Adrenal gland (tissue), 12 donors: ENCODE data around the gene SZT2. TPM values are rescaled to one million over a fixed set of nuclear protein-coding genes. Genes with fewer than 3 reads are reported as not detected.

Source experiments
- DNase-seq, 7 donors: peaks; one replicate each; pipeline ENCODE4 v3.0.0-alpha.2; 2019 to 2020
- H3K27ac ChIP-seq, 5 donors: fragments of 200-600 bp; sonication (generic) in 4 of 5; 1 replicate in 3 of 5; 2 replicates in 2 of 5; pipeline versions ENCODE4 v1.5.1 to v1.8.0; 2016 to 2020; ENCODE audit warnings: mild to moderate bottlenecking in 1 of 5
- H3K27me3 ChIP-seq: fragments of 200-600 bp; 2 replicates; pipeline ENCODE4 v1.8.0; 2021
- H3K36me3 ChIP-seq, 2 donors: fragments of 200-600 bp; replicated peaks in 1 of 2; 1 replicate in 1 of 2; 2 replicates in 1 of 2; pipeline versions ENCODE4 v1.5.1 to v1.8.0; 2018 to 2022
- H3K4me1 ChIP-seq, 2 donors: fragments of 200-600 bp; replicated peaks in 1 of 2; 1 replicate in 1 of 2; 2 replicates in 1 of 2; pipeline versions ENCODE4 v1.5.1 to v1.8.0; 2018 to 2021
- H3K4me3 ChIP-seq, 4 donors: fragments of 200-600 bp; sonication (generic) in 3 of 4; one replicate each; pipeline ENCODE4 v1.5.1; 2016 to 2018
- H3K9me3 ChIP-seq, 3 donors: fragments of 200-600 bp; sonication (generic) in 1 of 3; replicated peaks in 1 of 3; 1 replicate in 2 of 3; 2 replicates in 1 of 3; pipeline versions ENCODE4 v1.5.1 to v1.8.0; 2016 to 2021
- CTCF ChIP-seq, 6 experiments: fragments of 450-650 bp in 4 of 6; fragments of 200-600 bp in 2 of 6; sonication (generic) in 1 of 6; IDR thresholded peaks; 1 replicate in 5 of 6; 2 replicates in 1 of 6; pipeline versions ENCODE4 v1.5.1 to v1.8.0; 2016 to 2021; ENCODE audit warnings: antibody characterized with exemption in 6 of 6, mild to moderate bottlenecking in 2 of 6, moderate library complexity in 1 of 6
- POLR2A ChIP-seq, 2 donors: fragments of 450-650 bp; IDR thresholded peaks; one replicate each; pipeline ENCODE4 v1.6.1; 2017; ENCODE audit warnings: antibody characterized with exemption in 2 of 2, mild to moderate bottlenecking in 2 of 2, moderate library complexity in 1 of 2
- WGBS, 4 donors: extraction: QIAGEN DNeasy Blood & Tissue Kit in 2 of 4; methylation state at CpG; one replicate each; pipeline versions ENCODE4 v1.1.5 to v1.1.7; 2013 to 2017; 5-methylcytosine and 5-hydroxymethylcytosine counted together
- intact Hi-C, 2 donors: fragments of 100-400 bp; cut with DNase I; formaldehyde crosslinking; loops; one replicate each; pipeline versions ENCODE4 v1.14.1 to v1.15.0; 2022 to 2023
- polyA plus RNA-seq, 3 donors: library from polyadenylated mRNA; stranded (reverse); fragments of 200-250 nt in 2 of 3; fragments of 350-450 nt in 1 of 3; fragmentation: Illumina TruSeq in 1 of 3; extraction: RNeasy Lipid Tissue Mini Kit (QIAGEN cat#74804) in 1 of 3; gene quantifications; one replicate each; pipeline ENCODE4 v1.2.3, GENCODE V29; 2013 to 2014
- total RNA-seq, 9 donors: library from RNA; depleted of rRNA in 4 of 9; stranded (reverse); fragments of >200 nt in 4 of 9; fragments of 120-200 nt in 1 of 9; fragmentation: NEBNext Ultra II Directional in 1 of 9; extraction: Animal tissue kit (Norgen Biotek cat#: 25700) in 1 of 9; gene quantifications; one replicate each; pipeline versions ENCODE4 v1.1.0 to v1.2.4, GENCODE V29; 2013 to 2023
- donor health status: healthy with polysubstance abuse.
- donor health status: Bipolar disorder and iron deficiency.
- donor health status: DM: yes; HTN: yes; CAD: no.
- donor health status: DM: no; HTN: no; CAD: no.
- donor health status: DM: no; HTN: no; CAD: no.
- donor health status: DM: yes; HTN: yes; CAD: no.

Gene SZT2
- total and polyA plus RNA-seq, 12 donors: 12.2 to 106 (median 34.7) TPM

DNA sequence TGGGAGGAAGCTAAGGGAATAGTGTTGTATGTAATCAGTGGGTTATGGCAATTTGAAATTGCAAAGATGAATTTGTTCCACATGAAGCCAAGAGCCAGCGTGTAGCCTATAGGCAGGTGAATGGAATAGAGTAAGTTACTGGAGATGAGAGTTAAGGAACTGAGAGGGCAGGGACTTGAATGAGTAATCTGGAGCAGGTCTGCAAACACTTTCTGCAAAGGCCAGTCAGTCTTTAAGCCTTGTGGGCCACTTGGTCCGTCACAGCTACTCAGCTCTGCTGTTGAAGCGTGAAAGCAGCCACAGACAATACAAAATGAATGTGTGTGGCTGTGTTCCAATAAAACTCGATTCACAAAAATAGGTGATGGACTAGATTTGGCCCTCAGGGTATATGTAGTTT, 29.2 kb downstream of the SZT2 start:
- 90 to 98% (median 92%) methylated on average over 4 of the region's 4 CpGs for WGBS, 4 donors
- no peaks in the 10 kb centered on the region for H3K27me3 ChIP-seq
- H3K27ac ChIP-seq: no peak overlapping the region
- no peaks in the 10 kb centered on the region for H3K9me3 ChIP-seq
- no peak overlapping the region for H3K4me3 ChIP-seq
- TF ChIP-seq POLR2A (IDR thresholded peaks at IDR 0.05): no peak
- TF ChIP-seq CTCF (IDR thresholded peaks at IDR 0.05): no peak
- H3K36me3 ChIP-seq: peaks cover 0 to 70% of the 10 kb centered on the region in 2 donors
- DNase-seq: no peak
- no peaks in the 10 kb centered on the region for H3K4me1 ChIP-seq
- intact Hi-C loops: loop anchor here (5.0 kb wide), 1 partner anchor 192 kb away; no protein-coding TSS in a partner anchor

GRCh38 chr1:43419627-43420425, 30.1 kb downstream of the SZT2 start:
- no peak for DNase-seq
- TF ChIP-seq POLR2A (IDR thresholded peaks at IDR 0.05) (no peak), CTCF (IDR thresholded peaks at IDR 0.05) (no peak)
- H3K27me3 ChIP-seq: no peaks in the 10 kb centered on the region
- intact Hi-C loops: loop anchor here (5.0 kb wide), 1 partner anchor 193 kb away; no protein-coding TSS in a partner anchor
- WGBS, 4 donors: 93 to 98% (median 95%) methylated on average over 5 to 13 of the region's 13 CpGs
- no peak overlapping the region for H3K4me3 ChIP-seq
- peaks cover 0 to 79% of the 10 kb centered on the region in 2 donors for H3K36me3 ChIP-seq
- H3K27ac ChIP-seq: no peak overlapping the region
- no peaks in the 10 kb centered on the region for H3K9me3 ChIP-seq
- no peaks in the 10 kb centered on the region for H3K4me1 ChIP-seq

DNA sequence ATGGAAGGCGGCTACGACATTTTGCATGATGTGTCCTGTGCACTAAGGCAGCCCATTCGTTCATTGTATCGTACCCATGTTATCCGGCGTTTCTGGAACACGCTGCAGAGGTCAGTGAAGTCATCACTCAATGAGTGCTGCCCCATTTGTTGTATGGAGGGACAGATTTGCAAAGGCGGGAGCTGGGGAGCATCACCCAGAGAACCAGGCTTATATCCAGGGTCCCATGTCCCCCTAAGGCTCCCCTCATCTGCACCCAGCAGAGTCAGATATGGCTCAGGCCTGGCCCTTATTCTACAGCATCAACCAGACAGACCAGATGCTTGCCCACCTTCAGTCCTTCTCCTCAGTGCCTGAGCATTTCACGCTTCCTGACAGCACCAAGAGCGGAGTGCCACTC, 31.2 kb downstream of the SZT2 start:
- Histone ChIP-seq H3K4me3 (no peak overlapping the region), H3K27ac (no peak overlapping the region), H3K36me3 (peaks cover 0 to 87% of the 10 kb centered on the region in 2 donors), H3K27me3 (no peaks in the 10 kb centered on the region), H3K4me1 (no peaks in the 10 kb centered on the region), H3K9me3 (no peaks in the 10 kb centered on the region)
- intact Hi-C loops: no loop called here
- peak in 1 of 7 donors; percentile 6 for DNase-seq
- WGBS, 4 donors: 94 to 98% (median 97%) methylated on average over 10 of the region's 10 CpGs
- TF ChIP-seq CTCF (IDR thresholded peaks at IDR 0.05): no peak
- no peak for TF ChIP-seq POLR2A (IDR thresholded peaks at IDR 0.05)

DNA sequence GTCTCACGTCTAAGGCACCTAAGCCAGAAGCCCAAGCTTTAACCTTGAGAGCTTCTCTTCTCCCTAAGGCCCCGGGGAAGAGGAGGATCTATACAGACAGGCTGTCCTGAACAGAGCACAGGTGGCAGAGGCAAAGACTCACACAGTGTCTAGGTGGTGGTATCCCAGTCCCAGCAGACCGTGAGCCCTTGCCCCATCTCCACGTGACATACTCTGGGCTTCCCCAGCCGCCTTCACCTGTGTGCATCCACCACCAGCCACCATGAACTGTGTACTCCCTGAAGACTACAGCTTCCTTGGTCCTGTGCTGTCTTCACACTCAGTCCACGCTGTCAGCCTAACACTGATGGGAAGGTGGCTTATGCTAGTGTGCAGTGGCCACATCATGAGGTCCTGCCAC, 31.7 kb downstream of the SZT2 start:
- no peak overlapping the region for H3K4me3 ChIP-seq
- intact Hi-C loops: no loop called here
- no peaks in the 10 kb centered on the region for H3K27me3 ChIP-seq
- no peaks in the 10 kb centered on the region for H3K9me3 ChIP-seq
- DNase-seq: peak in 1 of 7 donors; percentile 4
- peaks cover 0 to 87% of the 10 kb centered on the region in 2 donors for H3K36me3 ChIP-seq
- H3K4me1 ChIP-seq: no peaks in the 10 kb centered on the region
- TF ChIP-seq POLR2A (IDR thresholded peaks at IDR 0.05): no peak
- no peak for TF ChIP-seq CTCF (IDR thresholded peaks at IDR 0.05)
- H3K27ac ChIP-seq: no peak overlapping the region
- 90 to 94% (median 93%) methylated on average over 6 of the region's 6 CpGs for WGBS, 4 donors
